HepG2 (cell line): Measurements from ENCODE around the gene PRR20E.
"Not testable (repeated sequence)": the region's sequence is repeated elsewhere in the genome, so short reads cannot be mapped to it uniquely, and the experiment has no call there.

ENCODE experiments used
- SIN3A ChIP-seq: IDR thresholded peaks from 2 replicates; pipeline ENCODE4 v1.6.1; 2011; ENCODE audit warnings: low read depth, mild to moderate bottlenecking, control low read depth, low read length, borderline replicate concordance
- SIX1 ChIP-seq: sonication (generic); formaldehyde crosslinking; IDR thresholded peaks from 2 replicates; pipeline ENCODE4 v1.4.0; 2020; ENCODE audit warnings: missing genetic modification reagents, borderline replicate concordance
- TF ChIP-seq, protein P1 (sequence below): sonication (generic); formaldehyde crosslinking; IDR thresholded peaks from 2 replicates; pipeline ENCODE4 v1.5.0; 2020; ENCODE audit warnings: mild to moderate bottlenecking, missing genetic modification reagents, moderate library complexity
- TF ChIP-seq, protein P2 (sequence below): IDR thresholded peaks from 2 replicates; pipeline ENCODE4 v1.6.1; 2016; ENCODE audit warnings: missing compliant biosample characterization, missing genetic modification reagents, borderline replicate concordance
- TF ChIP-seq, protein P3 (sequence below): sonication (generic); formaldehyde crosslinking; IDR thresholded peaks from 2 replicates; pipeline ENCODE4 v1.8.0; 2022; ENCODE audit warnings: missing genetic modification reagents, low read depth, mild to moderate bottlenecking, borderline replicate concordance

DNA sequence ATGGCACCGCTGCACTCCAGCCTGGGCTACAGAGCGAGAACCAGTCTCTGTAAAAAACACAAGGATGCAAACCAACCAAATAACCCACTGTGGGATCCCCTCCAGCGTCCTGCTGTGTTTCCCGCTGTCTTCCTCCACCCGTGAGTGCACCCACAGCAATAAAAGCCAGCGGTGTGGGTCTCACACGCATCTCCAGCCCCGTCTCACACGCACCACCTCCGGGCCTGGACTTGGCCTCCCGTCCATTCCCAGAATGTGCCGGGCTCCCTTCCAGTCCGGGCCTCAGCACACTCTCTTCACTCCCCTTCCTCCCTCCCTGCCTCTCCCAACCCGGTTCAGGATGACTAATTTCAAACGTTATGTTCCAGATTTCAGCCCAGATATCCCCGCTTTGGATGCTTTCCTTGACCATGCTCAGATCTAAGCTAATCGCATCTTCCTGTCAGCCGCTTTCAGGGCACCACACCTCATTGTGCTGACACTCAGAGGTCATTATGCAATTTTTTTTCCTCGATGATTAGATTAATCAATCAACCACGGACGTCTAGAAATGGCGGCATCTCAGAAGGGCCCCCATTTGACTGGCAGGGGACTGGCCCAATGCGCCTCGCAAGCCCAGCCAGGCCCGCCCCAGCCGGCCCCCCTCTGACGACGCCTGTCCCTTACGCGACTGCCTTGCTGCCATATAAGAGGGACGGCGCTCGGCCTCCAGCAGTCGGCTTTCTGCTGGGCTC lies 26.6 kb upstream of the PRR20E start, which contains the start of gene PRR20A:
- not testable (repeated sequence) for TF ChIP-seq SIN3A; SIX1 (CRISPR knock-in tag)
- TF ChIP-seq, protein P1, sequence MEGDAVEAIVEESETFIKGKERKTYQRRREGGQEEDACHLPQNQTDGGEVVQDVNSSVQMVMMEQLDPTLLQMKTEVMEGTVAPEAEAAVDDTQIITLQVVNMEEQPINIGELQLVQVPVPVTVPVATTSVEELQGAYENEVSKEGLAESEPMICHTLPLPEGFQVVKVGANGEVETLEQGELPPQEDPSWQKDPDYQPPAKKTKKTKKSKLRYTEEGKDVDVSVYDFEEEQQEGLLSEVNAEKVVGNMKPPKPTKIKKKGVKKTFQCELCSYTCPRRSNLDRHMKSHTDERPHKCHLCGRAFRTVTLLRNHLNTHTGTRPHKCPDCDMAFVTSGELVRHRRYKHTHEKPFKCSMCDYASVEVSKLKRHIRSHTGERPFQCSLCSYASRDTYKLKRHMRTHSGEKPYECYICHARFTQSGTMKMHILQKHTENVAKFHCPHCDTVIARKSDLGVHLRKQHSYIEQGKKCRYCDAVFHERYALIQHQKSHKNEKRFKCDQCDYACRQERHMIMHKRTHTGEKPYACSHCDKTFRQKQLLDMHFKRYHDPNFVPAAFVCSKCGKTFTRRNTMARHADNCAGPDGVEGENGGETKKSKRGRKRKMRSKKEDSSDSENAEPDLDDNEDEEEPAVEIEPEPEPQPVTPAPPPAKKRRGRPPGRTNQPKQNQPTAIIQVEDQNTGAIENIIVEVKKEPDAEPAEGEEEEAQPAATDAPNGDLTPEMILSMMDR (CRISPR knock-in tag): not testable (repeated sequence)
- TF ChIP-seq, protein P2, sequence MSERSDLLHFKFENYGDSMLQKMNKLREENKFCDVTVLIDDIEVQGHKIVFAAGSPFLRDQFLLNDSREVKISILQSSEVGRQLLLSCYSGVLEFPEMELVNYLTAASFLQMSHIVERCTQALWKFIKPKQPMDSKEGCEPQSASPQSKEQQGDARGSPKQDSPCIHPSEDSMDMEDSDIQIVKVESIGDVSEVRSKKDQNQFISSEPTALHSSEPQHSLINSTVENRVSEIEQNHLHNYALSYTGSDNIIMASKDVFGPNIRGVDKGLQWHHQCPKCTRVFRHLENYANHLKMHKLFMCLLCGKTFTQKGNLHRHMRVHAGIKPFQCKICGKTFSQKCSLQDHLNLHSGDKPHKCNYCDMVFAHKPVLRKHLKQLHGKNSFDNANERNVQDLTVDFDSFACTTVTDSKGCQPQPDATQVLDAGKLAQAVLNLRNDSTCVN (CRISPR knock-in tag): not testable (repeated sequence)
- TF ChIP-seq, protein P3, sequence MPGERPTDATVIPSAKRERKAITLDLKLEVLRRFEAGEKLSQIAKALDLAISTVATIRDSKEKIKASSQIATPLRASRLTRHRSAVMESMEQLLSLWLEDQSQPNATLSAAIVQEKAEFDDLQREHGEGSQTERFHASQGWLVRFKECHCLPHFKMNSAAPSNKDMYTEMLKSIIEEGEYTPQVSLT (CRISPR knock-in tag): not testable (repeated sequence)
